ENCODE data around the gene NFIA. TPM values are rescaled to one million over a fixed set of nuclear protein-coding genes. Genes with fewer than 3 reads are reported as not detected.

NFIA gene
- total and polyA plus RNA-seq, 2 donors (not counting 1 experiment from before 2014, with no cell fraction given): 0.28 to 0.54 TPM

GRCh38 chr1:61122389-61122788, 40.0 kb downstream of the NFIA start:
- no peak for ATAC-seq (ENCODE audit: low read depth)
- intact Hi-C loops (cut with micrococcal nuclease): no loop called here
- Histone ChIP-seq H3K4me1 (ENCODE audit: control insufficient read depth in 2 of 2, insufficient read depth in 2 of 2, low read length in 2 of 2) (no peaks in the 10 kb centered on the region), H3K27ac (ENCODE audit: low read length in 2 of 2) (no peak overlapping the region), H3K4me3 (ENCODE audit: control extremely low read depth in 1 of 5, extremely low read depth in 1 of 5, insufficient read depth in 1 of 5, low read depth in 2 of 5, low read length in 4 of 5) (no peak overlapping the region), H3K36me3 (replicated peaks in 1 of 2; ENCODE audit: control extremely low read depth in 1 of 2, control insufficient read depth in 1 of 2, extremely low read depth in 1 of 2, insufficient read depth in 2 of 2, low read length in 1 of 2) (no peaks in the 10 kb centered on the region), H2AFZ (ENCODE audit: insufficient read depth, low read depth, low read length, poor library complexity, severe bottlenecking) (no peak overlapping the region), H3K79me2 (ENCODE audit: control insufficient read depth, insufficient read depth, low read length) (no peaks in the 10 kb centered on the region), H3K9me3 (ENCODE audit: control extremely low read depth in 1 of 3, control insufficient read depth in 2 of 3, insufficient read depth in 1 of 3, low read length in 2 of 3) (no peaks in the 10 kb centered on the region), H3K4me2 (replicated peaks; ENCODE audit: low read depth, low read length, poor library complexity, severe bottlenecking) (no peak overlapping the region), H4K20me1 (ENCODE audit: control insufficient read depth, insufficient read depth, low read length, poor library complexity, severe bottlenecking) (no peaks in the 10 kb centered on the region), H3K9ac (ENCODE audit: low read length) (no peak overlapping the region), H3K27me3 (replicated peaks in 1 of 4; ENCODE audit: control extremely low read depth in 1 of 4, control insufficient read depth in 3 of 4, insufficient read depth in 4 of 4, low read length in 3 of 4) (no peaks in the 10 kb centered on the region)
- H3K4me3 Mint-ChIP-seq: no peak overlapping the region
- H3K9me3 Mint-ChIP-seq (ENCODE audit: insufficient read depth): no peaks in the 10 kb centered on the region
- H3K27me3 Mint-ChIP-seq: peaks cover 7% of the 10 kb centered on the region
- CTCF ChIA-PET: interaction anchor here (1.8 kb wide), 1 partner anchor 73 kb away, joined by 7 read pairs; no protein-coding TSS in a partner anchor
- no peak overlapping the region for H3K27ac Mint-ChIP-seq
- POLR2A ChIA-PET: no interaction called here
- DNase-seq: no peak
- no peaks in the 10 kb centered on the region for H3K4me1 Mint-ChIP-seq
- TF ChIP-seq EZH2 (IDR thresholded peaks at IDR 0.05; ENCODE audit: borderline replicate concordance, insufficient read depth, low read depth, low read length, poor library complexity, severe bottlenecking) (no peak), CTCF (IDR thresholded peaks at IDR 0.05) (no peak)
- whole genome bisulfite sequencing (ENCODE audit: insufficient coverage): no CpG with 5 or more reads among the region's 2 CpGs

- H3K4me3 ChIP-seq (ENCODE audit: control extremely low read depth in 1 of 5, extremely low read depth in 1 of 5, insufficient read depth in 1 of 5, low read depth in 2 of 5, low read length in 4 of 5): no peak overlapping the region
- no peaks in the 10 kb centered on the region for H3K4me1 Mint-ChIP-seq
- no peaks in the 10 kb centered on the region for H3K9me3 Mint-ChIP-seq (ENCODE audit: insufficient read depth)
- ChIA-PET POLR2A (no interaction called here), CTCF (no interaction called here)
- no peaks in the 10 kb centered on the region for H3K27me3 ChIP-seq (replicated peaks in 1 of 4; ENCODE audit: control extremely low read depth in 1 of 4, control insufficient read depth in 3 of 4, insufficient read depth in 4 of 4, low read length in 3 of 4)
- no peak overlapping the region for H3K27ac ChIP-seq (ENCODE audit: low read length in 2 of 2)
- H2AFZ ChIP-seq (ENCODE audit: insufficient read depth, low read depth, low read length, poor library complexity, severe bottlenecking): no peak overlapping the region
- no peaks in the 10 kb centered on the region for H4K20me1 ChIP-seq (ENCODE audit: control insufficient read depth, insufficient read depth, low read length, poor library complexity, severe bottlenecking)
- no peaks in the 10 kb centered on the region for H3K79me2 ChIP-seq (ENCODE audit: control insufficient read depth, insufficient read depth, low read length)
- no peaks in the 10 kb centered on the region for H3K36me3 ChIP-seq (replicated peaks in 1 of 2; ENCODE audit: control extremely low read depth in 1 of 2, control insufficient read depth in 1 of 2, extremely low read depth in 1 of 2, insufficient read depth in 2 of 2, low read length in 1 of 2)
- WGBS (ENCODE audit: insufficient coverage): no CpG with 5 or more reads among the region's 2 CpGs
- no peak overlapping the region for H3K27ac Mint-ChIP-seq
- no peak overlapping the region for H3K4me2 ChIP-seq (replicated peaks; ENCODE audit: low read depth, low read length, poor library complexity, severe bottlenecking)
- TF ChIP-seq EZH2 (IDR thresholded peaks at IDR 0.05; ENCODE audit: borderline replicate concordance, insufficient read depth, low read depth, low read length, poor library complexity, severe bottlenecking) (no peak), CTCF (IDR thresholded peaks at IDR 0.05) (no peak)
- H3K4me1 ChIP-seq (ENCODE audit: control insufficient read depth in 2 of 2, insufficient read depth in 2 of 2, low read length in 2 of 2): no peaks in the 10 kb centered on the region
- DNase-seq (no peak), ATAC-seq (ENCODE audit: low read depth) (no peak)
- peaks cover 7% of the 10 kb centered on the region for H3K27me3 Mint-ChIP-seq
- intact Hi-C loops (cut with micrococcal nuclease): no loop called here
- no peak overlapping the region for H3K4me3 Mint-ChIP-seq
- no peak overlapping the region for H3K9ac ChIP-seq (ENCODE audit: low read length)
- H3K9me3 ChIP-seq (ENCODE audit: control extremely low read depth in 1 of 3, control insufficient read depth in 2 of 3, insufficient read depth in 1 of 3, low read length in 2 of 3): no peaks in the 10 kb centered on the region
Observed at GRCh38 chr1:61123326-61123725, 41.0 kb downstream of the NFIA start.

Measured in B cell (primary cell).